Superior temporal gyrus (tissue), 1 donor: ENCODE results near the gene USP40.

Experiments
- DNase-seq: peaks from one replicate; pipeline ENCODE4 v3.0.0-alpha.2; 2016; ENCODE audit errors: extremely low spot score

The USP40 gene

DNA sequence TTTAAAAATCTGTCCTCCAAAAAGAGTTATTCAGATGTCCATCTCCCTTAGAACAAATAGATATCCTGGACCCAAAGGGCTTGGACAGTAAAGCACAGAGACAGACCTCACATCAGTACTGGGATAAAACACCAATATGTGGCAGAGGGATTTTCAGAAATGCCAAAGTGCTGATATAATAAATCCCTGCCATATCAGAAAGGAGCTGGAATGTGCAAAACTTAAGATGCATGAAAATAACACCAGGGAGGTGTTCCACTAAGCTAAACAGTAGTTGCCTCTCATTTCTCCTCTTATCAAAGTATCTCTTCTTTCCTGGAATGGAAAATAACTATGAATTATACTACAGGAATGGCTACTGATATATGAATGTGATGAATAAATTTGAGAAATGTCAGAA, 13.2 kb downstream of the USP40 start:
- no peak for DNase-seq

DNA sequence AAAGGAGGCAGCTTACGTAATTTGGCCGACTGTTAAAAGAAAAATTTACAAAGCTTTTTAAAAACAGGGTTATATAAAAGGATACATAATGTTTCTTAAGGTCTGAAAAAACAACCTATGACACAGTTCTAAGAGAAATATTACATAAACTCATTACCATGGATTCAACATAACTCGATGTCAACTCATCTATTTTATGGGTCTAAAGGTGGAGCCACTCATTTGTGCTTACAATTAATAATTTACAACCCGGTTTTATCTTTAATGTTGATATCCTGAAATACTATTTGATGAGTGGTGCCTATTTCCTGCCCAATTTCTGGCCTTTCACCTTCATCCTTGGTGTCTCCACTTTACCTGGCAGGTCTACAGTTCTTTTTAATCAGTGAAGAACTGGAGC, 15.1 kb downstream of the USP40 start:
- DNase-seq, result no peak

DNA sequence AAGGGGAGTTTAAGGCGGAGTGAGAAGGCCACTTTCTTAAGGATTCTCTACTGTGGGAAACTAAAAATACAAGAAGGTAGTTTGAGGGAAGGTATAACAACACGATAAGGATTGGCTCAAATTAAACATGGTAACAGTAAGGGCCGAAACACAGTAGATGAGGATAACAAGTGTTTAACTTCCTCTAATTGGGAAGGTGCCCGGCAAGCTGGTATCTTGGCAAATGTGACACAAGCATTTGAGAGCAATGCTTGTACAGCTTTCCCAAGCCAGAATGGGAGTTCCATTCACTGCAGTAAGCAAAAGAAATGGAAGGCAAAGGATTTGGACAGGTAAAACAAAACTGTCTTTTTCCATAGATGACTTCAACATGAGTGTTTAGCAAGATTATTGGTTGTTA, 19.8 kb downstream of the USP40 start:
- DNase-seq, result peak; percentile 25

DNA sequence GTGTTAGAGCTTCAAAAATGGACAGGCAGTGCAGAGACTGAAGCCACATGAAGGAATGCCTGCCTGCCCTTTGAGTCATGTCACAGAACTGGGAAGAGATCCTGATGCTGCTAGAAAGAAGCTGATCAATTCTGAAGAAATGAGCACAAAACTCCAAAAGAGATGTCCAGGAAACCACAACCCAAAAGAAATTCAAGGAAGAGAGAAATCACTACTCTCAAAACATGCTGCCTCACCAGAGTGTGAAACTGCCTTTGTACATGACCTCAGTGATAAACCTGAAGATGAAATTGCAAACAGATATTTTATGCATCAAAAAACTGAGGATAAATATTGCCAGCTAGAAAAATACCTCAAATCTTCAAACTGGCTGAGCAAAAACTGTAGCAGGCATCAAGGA, 20.5 kb downstream of the USP40 start:
- DNase-seq, result no peak

DNA sequence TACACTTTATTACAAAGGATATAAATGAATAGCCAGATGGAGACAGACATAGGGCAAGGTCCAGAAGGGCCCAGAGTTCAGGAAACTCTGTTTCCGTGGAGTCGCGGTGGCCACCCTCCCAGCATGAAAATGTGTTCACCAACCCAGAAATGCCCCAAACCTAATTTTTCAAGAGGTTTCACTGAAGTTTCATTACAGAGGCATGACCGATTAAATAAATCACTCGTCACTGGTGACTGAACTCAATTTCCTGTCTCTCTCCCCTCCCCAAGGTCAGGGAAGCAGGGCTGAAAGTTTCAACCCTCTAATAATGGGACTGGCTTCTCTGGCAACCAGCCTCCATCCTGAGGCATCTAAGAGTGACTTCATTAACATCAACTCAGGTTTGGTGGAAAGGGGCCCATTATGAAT, 22.4 kb downstream of the USP40 start:
- no peak for DNase-seq

DNA sequence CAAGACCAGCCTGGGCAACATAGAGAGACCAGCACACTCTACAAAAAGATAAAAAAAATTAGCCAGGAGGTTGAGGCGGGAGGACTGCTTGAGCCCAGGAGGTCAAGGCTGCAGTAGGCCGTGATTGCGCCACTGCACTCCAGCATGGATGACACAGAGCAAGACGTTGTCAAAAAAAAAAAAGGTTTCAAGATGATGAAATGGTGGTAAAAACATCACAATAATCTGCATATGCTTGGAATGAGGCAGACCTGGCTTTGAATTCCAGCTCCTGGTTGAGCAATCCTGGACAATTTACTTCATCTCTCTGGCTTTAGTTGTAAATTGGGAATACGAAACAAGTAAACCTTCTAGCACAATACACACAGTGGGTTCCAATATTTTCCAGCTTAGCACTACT, 24.1 kb downstream of the USP40 start:
- no peak for DNase-seq

DNA sequence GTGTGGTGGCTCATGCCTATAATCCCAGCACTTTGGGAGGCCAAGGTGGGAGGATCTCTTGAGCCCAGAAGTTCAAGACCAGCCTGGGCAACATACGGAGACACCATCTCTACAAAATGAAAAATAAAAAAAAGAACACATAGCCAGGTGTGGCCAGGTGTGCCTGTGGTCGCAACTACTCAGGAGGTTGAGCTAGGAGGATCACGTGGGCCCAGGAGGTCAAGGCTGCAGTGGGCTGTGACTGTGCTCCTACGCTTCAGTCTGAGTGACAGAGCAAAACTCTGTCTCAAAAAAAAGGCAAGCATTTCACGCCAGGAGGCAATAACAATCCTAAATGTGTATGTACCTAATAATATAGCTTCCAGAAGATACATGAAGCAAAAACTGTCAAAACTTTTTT, 27.8 kb downstream of the USP40 start:
- no peak for DNase-seq

DNA sequence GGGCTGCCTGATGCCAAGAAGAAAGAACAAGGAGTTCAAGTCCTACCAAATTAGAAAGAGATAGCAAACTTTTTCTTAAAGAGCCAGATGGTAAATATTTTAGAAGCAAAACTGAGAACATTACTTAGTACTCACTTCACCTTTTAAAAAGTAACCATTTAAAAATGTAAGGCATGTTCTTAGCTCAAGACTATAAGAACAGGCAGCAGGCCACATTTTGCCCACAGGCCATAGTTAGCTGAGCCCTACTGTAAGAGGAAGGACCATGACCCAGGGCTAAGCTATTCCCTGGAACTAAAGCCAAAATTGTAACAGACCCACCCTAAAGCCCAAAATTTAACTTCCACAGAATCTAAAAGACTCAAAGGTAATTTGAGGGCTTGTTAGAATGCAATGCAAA, 31.3 kb downstream of the USP40 start:
- DNase-seq, result no peak

DNA sequence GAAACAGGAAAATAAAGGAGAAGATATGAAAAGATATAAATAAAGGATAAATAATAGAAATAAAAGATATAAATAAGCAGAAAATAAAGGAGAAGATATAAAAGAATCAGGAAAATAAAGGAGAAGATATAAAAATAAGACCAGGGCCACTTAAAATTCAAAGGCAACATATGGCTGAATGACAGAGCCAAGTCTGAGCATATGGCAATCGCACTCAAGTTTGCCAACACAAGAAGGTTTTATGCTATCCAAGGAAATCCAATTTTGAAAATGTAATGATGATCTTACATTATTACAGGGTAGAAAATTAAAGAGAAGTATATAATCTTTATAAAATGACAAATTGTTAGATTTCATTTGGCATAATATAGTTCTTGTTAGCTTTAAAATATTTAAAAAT, 33.6 kb downstream of the USP40 start:
- DNase-seq, result no peak

DNA sequence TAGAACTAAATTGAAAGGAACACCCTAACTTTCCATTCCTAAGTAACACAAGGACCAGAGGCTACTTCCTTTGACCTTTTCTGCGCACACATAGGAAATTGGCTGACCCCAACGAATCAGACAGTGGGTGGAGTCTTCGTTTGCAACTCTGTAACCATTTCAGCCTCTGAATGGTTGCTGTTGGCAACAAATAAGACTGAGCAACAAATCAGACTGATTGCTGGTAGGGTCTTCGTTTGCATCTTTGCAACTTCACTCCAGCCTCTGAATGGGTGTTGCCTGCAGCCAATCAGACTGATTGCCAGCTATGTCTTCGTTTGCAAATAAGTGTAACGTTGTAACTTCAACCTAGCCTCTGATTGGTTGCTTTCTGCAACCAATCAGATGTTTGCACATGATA, 34.6 kb downstream of the USP40 start:
- no peak for DNase-seq

DNA sequence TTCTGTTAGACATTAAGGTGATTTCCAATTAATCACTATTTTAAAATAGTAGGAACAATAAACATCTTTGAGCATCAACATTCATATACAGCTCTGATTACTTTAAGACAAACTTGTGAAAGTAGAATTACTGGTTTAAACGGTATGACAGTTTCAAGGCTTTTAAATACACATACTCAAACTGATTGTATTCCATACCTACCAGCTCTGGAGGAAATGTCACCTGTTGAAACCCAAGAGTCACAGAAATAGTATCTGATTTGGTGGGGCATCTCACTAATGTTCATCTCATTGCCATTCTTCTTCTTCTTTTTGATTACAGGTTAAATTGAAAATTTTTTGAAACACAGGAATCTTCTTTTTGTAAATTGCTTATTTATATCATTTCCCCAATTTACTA, 36.2 kb downstream of the USP40 start:
- DNase-seq, result no peak

DNA sequence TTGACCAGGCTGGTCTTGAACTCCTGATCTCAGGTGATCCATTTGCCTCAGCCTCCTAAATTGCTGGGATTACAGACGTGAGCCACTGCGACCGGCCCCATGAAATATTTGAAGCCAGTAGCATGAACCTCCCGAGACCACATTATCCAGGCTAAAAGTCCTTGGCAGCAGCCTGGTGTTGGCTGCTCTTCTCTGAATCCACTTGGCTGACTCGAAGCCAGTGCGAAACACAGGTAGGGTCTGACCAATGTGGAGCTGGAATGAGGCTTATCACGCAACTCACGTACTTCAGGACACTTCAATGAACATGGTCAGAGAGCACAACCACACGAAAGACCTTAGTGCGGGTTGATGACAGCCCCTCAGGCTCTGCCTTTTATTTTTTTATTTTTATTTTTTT, 38.4 kb downstream of the USP40 start:
- DNase-seq, result no peak

DNA sequence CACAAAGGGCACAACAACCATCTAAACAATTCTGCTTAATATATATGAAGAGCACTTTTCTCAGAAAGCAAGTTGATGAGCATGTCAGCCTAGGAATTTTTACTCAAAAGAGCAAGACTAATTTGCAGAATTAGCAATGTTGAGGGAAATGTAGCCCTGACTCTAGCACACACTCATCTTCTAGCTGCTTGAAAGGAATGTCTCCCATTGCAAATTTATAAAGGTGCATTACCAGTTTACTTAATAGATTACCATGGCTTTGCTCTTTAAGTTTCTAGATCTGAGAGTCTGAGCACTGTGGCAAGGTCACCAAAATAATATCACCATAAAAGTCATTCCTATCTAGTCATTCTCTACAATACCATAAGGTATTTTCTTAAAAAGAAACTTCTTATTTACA, 40.8 kb downstream of the USP40 start:
- no peak for DNase-seq

DNA sequence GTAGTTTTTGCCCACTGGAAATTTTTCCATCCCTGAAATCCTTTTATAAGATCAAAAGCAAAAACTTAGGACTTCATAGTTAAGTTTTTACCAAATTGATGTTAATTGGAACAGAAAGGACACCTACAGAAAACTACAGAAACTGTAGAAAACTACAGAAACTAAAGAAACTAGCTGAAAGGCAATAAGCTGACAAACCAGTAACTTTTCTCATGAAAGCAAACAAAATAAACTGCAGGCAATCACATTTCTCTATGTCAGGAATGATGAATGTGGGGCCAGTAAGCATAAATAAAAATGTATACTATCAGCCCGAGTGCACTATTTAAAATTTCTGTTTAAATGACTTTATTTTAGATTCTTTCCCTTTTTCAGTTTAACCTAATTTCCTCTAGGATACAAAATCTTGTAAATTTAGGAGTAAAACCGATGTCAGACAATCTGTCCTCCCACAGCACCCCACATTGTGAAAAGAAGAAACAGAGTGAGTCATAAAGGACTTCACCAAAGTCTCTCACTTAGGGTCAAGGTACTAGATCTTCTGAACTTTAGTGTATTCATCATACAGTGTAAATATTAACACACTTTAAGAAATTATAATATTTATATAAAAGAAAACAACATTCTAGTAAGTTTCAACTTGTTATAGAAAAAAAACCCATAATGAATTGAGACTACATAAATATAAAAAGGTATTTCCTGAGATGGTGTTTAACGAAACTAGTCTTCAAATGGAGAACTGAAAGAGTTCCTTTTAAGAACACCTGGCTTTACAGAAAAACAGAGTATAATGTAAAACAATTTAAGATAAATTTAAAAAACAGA, 46.6 kb downstream of the USP40 start:
- DNase-seq, result no peak

DNA sequence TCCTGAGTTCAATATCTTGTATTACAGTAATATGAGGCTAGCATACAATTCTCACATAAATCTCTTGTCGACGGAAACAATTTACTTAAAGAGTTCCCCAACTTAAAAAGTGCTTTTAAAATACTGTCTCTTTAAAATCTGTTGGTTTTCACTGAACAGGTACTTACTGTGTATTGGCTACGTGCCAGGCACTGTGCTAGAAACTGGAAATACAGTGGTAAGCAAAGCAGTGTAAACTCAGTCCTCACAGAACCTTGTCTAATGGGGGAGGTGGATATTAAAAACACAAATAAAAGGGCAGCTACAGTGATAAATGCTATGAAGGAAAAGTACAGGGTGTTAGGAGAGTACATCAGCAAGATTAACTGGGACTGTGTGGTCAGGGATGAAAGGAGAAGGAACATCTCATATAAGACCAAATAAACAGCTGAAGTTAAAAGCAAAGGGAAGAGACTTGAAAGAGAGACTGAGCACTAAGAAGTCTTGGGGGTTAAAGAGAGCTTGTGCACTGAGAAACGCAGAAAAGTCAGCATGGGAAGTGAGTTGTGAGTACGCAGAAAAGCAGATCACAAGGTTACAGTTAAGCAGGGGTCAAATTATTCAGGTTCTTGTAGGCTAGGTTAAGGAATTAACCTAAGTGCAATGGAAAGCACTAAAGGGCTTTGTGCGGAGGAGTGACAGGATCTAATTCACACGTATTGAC, 52.5 kb downstream of the USP40 start:
- DNase-seq, result no peak

DNA sequence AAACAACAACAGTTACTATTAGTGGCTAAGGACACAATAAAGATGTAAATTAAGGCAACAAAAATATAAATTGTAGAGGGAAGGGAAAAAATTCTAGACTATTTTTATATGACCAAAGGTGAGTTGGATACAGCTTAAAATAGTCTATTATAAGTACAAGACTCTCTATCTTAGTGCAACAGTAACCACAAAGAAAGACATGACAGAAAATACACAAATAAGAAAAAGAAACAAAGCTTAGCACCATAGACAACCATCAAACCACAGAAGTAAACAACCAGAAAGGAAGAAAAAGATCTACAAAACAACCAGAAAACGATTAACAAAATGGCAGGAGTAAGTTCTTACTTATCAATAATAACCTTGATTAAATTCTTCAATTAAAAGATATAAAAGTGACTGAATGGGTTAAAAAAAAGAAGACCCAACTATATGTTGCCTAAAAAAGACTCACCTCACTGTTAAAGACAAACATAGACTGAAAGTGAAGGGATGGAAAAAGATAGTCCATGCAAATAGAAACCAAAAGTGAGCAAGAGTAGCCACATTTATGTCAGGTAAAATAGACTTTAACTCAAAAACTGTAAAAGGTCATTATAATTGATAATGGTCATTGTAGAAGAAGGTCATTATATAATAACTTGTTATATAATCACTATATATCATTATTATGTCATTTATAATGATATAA, 62.5 kb downstream of the USP40 start:
- no peak for DNase-seq

DNA sequence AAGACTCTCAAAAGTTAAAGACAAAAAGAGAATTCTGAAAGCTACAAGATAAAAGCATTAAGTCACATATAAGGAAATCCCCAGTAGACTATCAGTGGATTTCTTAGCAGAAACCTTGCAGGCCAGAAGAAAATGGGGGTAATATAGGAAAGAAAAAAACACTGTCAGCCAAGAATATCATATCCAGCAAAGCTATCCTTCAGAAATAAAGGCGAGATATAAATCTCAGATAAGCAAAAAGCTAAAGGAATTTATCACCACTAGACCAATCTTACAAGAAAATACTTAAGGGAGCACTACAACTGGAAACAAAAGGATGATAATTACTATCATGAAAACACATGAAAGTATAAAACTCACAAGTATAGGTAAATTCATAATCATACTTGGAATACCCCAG, 63.1 kb downstream of the USP40 start:
- DNase-seq, result no peak

DNA sequence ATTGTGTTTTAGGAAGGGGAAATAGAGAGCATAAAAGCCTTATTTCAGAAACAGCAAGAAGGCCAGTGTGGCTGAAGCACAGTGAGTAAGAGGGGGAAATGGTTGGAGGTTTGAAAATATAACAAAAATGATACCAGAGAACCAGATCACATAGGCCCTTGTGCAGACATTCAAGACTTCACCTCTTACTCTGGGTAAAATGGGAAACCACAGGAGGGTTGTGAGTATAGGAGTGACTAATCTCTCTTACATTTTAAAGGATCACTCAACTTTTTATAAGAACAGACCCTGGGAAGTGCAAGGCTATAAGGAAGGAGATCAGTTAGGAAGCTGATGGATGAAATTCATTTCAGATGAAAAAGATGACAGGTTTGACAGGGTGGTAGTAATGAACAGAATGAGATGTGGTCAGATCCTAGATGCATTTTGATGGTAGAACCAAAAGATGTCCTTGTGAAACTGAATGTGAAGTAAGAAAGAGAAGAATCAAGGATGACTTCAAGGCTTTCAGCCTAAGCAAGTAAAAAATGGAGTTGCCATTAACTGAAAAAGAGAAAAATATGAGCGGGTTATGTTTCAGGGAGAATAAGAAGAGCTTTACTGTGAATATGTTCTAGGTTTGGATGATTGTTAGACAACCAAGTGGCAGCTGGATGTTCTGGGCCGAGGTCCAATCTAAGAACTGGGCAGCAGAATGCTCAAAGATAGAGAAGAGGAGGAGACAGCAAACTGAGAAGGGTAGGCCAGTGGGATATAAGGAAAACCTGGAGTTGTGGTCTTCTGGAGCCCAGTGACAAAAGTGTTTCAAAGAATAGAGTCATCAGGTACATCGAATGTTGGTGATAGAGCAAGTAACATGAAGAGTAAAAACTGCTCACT, 65.1 kb downstream of the USP40 start:
- peak; percentile 69 for DNase-seq

DNA sequence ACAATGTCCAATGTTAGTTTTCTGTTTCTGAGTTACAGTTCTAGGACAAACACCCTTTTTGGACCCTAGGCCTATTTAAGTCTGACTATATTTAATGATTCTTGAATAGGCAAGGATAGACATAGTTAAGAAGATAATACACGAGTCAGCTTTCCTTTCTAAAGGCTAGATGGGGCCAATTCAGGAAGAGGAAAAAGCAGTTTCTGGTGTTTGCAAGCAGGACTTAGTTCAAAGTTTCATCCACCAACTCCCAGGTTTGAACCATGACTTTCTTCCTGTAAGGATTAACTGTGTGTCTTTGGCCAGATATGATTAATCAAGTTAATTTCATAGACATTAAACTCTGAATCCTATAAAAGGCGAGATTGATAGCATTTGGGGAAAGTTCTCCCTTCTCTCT, 66.7 kb downstream of the USP40 start:
- no peak for DNase-seq

DNA sequence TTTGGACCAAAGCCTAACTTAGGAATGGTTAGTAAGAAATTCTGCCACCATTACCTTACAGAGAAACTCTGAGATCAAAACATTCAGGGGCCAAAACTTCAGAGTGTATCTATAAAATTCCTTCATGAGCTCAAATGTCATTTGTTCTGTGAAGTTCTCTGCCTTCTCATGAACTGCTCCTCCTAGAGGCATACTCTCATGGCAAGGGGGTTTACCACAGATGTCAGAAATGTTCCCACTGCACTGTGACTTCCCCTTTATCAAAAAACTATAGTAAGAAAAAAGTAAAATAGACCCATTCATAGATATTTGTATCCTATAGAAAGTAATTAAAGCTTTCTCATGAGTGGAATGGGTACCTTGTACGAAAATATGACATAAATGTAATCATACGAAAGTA, 68.5 kb downstream of the USP40 start:
- DNase-seq, result no peak

DNA sequence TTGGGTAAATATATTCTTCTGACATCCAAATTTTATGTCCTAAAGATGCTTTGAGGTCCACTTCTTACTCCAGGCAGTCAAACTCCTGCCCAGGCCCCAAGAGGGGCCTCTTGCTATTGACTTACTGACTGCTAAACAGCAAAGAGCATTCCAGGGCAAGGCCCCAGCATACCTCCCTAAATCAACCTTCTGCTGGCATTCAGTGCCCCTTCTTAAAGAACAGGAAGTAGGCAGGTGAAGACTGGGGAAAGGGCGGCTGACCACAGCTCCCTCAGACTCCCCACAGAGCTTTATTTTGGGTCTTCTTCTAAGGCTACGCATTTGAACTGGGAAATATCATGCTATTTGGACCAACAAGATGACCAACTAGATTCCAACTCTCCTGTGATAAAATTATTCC, 68.9 kb downstream of the USP40 start:
- DNase-seq, result no peak
